Astrocyte of the spinal cord (primary cell): ENCODE data around the gene ARHGAP22.

ENCODE experiments used
- DNase-seq: peaks from one replicate; pipeline ENCODE4 v3.0.0; 2011; ENCODE audit warnings: low read depth, low spot score
- H3K4me3 ChIP-seq: 2 replicates; pipeline ENCODE4 v1.5.1; 2011; ENCODE audit warnings: low read depth, mild to moderate bottlenecking, low read length, moderate library complexity
- CTCF ChIP-seq: IDR thresholded peaks from 2 replicates; pipeline ENCODE4 v1.5.1; 2012; ENCODE audit warnings: low read depth, mild to moderate bottlenecking, low read length, inconsistent platforms
- in situ Hi-C: cut with HindIII; loops from 2 replicates; pipeline ENCODE4 v1.10.0; 2017; ENCODE audit warnings: low sequenced_read_pairs

The ARHGAP22 gene

GRCh38 chr10:48517911-48518811 is 86.7 kb downstream of the ARHGAP22 start:
- no peak for TF ChIP-seq CTCF
- no peak overlapping the region for H3K4me3 ChIP-seq
- in situ Hi-C loops = no loop called here
- DNase-seq = no peak

- in situ Hi-C loops = no loop called here
- no peak for DNase-seq
- no peak overlapping the region for H3K4me3 ChIP-seq
- TF ChIP-seq CTCF = no peak
These were observed 87.4 kb downstream of the ARHGAP22 start for GRCh38 chr10:48517482-48517881.

- in situ Hi-C loops = no loop called here
- no peak overlapping the region for H3K4me3 ChIP-seq
- no peak for TF ChIP-seq CTCF
- no peak for DNase-seq
These were observed 88.0 kb downstream of the ARHGAP22 start for GRCh38 chr10:48516911-48517310.

- no peak for TF ChIP-seq CTCF
- DNase-seq = no peak
- in situ Hi-C loops = no loop called here
- no peak overlapping the region for H3K4me3 ChIP-seq
These were observed 90.0 kb downstream of the ARHGAP22 start for GRCh38 chr10:48514916-48515315.

GRCh38 chr10:48514255-48514654 is 90.6 kb downstream of the ARHGAP22 start:
- H3K4me3 ChIP-seq = no peak overlapping the region
- DNase-seq = no peak
- TF ChIP-seq CTCF = no peak
- in situ Hi-C loops = no loop called here

- H3K4me3 ChIP-seq = no peak overlapping the region
- TF ChIP-seq CTCF = no peak
- no peak for DNase-seq
- in situ Hi-C loops = no loop called here
These were observed 92.0 kb downstream of the ARHGAP22 start for GRCh38 chr10:48512861-48513260.
